ENCODE results near the gene LRRC46.

LRRC46 gene

DNA sequence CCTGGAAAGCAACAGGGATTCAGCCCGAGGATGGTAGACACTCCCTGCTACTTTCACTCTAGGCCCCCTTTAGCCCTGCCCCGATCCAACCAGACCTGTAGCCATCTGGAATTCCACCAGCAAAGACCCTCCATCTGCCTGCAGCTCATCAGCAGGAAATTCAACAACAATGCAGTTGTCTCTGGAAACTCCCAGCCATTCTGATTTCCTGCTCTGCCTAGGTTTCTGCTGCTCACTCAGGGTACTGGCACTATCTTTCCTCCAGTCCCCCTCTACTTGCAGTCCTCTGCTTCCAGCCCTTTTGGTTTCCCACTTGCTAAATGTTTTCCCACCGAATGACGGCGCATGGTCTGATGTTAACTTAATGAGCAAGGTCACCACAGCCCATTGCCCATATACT lies 22.1 kb downstream of the LRRC46 start:
- DNase-seq, result no peak

DNA sequence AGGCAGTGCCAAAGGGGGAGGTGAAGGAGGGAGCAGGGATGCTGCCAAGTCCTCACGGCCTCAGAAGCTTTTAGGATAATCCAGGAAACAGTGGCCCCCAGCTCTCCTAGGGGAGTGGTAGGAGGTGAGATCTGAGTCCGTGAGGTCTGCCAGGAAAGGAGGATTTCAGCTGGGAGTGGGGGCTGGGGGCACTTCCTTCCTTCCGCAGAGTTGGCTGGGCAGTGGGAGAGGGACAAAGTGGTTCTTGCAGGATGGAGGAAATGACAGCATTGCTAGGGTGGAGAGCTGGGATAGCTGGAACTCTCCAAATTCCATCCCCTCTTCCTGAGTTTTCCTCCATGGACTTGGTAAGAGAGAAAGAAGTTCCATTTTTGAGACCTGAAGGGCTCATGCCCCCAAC lies 24.3 kb downstream of the LRRC46 start:
- DNase-seq, result no peak

DNA sequence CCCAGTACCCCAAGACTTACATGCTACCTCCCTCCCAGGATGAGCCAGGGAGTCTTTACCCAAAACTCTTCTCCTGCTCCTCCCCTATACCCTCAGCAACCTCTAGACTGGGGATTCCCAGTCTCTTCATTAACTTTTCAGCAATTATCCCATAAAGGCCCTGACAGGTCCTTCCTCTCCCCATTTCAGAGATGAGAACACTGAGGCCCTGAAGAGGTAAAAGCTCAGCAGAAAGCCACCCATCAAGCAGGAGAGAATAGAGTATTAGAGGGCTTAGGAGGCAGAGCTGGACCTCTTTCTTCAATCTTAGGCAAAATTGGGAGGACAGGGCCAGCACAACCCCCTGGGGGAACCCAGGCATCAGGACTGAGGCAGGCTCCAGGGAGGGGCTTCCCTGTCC lies 25.4 kb downstream of the LRRC46 start:
- DNase-seq, result no peak

DNA sequence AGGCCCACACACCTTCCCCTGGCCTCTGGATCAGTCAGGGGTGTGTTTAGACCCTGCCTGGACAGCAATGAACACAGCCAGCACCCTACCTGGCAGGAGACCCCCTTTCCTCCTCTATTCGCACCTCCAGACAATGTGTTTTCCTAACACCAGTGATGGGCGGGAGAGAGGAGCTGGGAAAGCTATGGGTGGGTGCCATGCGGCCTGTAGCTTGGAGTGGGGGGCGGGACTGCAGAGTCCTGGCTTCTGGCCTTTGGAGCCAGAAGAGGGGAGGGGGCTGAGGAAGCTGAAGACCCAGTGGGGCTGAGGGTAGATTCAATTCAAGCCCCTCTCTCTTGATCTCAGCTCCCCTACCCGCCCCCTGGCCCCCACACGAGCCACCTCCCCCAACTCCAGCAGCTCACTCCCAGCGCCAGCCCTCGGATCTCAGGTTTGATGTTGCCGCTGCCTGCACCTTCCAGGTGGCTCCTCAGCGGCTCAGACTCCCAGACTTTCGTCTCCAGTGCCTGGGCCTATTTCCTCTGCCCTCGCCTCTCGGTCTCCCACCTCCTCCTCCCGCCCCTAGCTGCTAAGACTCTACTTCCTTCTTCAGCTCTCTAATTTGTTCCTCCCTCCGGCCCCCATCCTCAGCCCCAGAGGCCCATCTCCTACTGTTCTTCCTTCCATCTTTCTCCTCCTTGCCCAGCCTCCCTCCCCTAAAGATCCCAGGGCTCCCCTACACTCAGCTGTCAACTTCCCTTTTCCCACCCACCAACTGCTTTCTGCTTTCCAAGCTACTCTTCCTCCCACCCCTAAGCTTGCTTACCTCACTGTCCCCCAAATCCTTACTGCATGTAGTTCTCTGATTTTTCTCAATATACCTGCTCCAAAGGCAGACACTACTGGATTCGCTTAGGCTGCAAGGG lies 26.3 kb downstream of the LRRC46 start:
- no peak for DNase-seq

DNA sequence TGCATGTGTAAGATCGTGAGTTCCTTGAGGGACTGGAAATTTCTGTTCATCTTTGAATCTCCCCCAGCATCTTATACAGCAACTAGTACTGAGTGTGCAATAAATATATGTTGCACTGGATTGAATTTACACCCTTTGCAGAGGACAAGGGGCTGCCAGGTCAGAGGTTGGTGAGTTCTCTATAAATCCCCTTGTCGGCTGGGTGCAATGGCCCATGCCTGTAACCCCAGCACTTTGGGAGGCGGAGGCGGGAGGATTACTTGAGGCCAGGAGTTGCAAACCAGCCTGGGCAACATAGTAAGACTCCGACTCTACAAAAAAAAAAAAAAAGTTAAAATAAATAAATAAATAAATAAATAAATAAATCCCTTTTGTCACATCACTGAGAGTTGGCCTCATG lies 28.9 kb downstream of the LRRC46 start:
- no peak for DNase-seq

DNA sequence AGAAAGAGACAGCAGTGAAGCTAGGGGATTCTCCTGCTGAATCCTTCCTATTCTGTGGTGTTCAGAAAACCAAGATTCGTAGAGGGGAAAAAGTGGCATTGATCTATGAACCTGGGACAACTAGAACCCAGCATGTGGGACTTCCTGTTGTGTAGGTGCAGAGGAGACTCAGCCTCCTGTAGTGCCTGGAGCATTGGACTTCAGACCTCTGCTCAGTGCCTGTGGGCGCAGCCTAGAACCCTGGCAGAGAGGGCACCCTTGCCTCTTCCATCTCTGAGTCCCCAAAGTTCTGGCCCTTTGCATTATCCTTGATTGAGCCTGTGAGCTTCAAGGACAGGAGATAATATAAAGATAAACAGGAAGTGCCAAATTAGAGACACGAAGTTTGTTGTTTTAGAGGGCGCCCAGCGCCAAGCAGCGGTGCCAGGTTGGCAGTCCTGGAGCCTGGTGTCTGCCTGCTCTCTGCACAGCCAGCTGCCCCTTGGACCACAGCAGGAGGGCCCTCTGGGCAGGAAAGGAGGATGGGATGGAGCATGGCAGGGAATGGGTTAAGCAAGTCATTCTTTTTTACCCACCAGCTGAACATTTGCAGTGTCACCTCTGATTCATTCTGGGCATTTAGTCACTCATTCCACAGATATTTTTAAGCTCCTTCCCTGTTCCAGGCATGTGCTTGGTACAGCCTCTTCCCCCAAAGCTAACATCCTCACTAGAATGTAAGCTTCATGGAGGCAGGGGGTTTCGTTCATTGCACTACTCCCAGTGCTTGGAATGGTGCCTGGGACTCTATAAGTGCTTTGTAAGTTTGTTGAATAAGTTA lies 31.4 kb downstream of the LRRC46 start:
- no peak for DNase-seq

DNA sequence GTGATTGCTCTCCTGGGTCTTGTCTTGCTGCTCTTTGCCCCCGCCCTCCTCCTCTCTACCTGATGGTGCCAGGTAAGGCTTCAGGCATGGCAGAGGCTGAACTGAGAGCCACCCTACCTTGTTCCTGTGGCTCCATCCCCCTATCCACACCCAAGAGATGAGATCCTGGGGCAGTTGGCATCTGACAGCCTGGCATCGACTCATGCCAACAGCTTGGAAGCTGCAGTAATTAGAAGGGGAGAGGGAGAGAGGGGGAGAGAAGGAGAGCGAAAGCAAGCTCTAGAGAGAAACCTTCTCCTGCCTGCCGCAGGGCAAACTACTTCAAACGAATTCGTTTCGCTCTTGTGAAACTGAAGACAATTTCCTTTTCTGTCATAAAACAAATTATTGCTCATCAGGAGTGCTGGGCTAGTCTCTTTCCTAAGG lies 33.3 kb downstream of the LRRC46 start:
- DNase-seq, result no peak

DNA sequence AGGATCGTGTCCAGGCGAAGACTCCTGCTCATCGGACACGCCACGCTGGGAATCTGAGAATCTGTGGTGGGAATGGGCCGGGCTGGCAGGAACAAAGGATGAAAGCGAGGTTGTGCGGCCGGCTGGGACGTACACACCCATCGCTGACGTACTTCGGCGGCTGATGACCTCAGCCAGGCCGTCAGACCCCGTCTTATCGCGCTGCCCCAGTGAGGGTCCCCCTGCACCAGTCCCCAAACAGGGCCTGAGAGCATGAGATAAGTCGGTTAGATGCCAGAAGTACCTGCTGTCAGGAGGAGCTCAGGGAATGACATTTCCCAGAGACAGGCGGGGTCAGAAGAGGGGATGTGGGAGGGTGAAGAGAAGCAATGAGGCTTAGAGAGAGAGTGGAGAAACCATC lies 35.5 kb downstream of the LRRC46 start:
- DNase-seq, result no peak

DNA sequence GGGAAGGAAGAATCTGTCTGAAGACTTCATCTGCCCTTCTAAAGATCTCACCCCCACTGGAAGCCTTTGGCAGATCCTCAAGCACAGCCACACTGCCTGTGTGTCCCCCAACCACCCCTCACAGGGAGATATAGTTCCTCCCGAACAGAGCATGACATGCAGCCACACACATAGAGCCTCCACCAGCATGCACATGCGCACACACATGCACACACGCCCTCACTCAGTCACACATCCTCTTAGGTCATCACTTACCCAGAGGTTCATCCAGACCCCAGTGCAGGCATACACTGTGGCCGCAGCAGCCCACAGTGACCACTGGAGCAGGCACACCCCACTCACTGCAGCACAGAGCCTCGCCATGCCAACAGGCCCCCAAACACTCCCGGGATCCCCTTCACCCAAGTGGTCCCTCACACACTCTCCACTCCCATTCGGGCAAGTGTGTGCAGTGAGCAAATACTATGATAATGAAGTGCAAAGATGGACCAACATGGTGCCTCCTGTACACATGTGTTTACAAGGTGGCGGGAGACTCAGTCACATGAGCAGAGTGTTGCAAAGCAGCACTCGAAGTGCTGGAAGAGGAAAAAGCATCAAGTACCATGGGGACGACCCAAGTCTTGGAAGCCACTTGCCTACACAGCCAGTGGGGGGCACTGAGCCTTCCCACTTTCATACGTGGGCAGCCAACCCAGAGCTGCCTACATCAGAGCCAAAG lies 36.5 kb downstream of the LRRC46 start:
- DNase-seq, result no peak

DNA sequence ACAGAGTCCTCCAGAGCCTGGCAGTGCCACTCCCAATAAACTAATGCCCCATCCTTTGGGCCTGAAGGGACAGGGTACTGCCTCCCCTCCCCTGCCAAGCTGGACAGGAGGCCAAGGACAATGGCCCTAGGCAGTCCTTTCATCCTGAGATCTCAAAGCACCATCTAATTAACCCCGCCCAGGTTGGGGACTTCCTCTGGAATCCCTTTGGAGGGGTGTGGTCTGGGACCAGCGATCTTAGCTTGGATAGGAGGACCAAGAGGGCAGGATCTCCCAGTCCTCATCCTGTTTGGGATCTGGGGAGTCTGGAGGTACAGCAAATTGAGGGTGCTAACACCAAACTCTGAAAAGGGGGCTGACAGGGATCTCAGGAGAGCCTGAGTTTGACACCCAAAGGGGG lies 37.6 kb downstream of the LRRC46 start:
- no peak for DNase-seq

DNA sequence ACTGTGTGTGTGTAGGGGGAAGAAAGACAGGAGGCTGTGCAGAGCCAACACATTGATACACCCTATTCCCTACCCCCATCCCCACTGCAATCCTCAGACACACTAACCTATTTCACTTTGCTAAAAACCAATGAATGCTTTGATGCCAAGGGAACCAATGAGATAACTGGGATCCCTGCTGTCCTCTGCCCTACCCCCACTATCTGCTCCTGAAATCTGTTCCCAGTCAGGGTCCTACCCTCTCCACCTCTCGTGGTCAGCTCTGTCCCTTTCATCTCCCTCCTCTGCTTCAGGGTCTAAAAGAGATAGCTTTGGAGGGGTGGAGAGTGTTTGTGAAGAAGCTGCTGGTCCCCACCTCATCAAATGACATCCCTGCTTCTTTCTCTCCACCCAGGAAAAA lies 38.6 kb downstream of the LRRC46 start:
- no peak for DNase-seq

DNA sequence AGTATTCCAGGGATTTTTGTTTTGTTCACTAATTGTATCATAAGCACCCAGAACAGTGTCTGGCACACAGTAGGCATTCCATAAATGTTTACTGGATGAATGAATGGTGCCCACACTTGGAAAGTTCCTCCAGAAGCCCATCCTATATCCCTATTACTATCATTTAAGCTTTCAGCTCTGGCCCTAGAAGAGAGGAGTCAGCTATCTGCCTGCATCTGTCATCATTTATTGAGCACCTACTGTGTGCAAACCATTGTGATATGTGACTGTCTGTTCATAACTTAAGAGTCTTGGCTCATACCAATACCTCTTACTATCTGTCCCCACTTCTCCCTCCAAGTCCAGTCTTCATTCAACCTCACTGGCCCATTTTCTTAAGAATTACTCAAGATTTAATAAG lies 39.6 kb downstream of the LRRC46 start:
- DNase-seq, result no peak

DNA sequence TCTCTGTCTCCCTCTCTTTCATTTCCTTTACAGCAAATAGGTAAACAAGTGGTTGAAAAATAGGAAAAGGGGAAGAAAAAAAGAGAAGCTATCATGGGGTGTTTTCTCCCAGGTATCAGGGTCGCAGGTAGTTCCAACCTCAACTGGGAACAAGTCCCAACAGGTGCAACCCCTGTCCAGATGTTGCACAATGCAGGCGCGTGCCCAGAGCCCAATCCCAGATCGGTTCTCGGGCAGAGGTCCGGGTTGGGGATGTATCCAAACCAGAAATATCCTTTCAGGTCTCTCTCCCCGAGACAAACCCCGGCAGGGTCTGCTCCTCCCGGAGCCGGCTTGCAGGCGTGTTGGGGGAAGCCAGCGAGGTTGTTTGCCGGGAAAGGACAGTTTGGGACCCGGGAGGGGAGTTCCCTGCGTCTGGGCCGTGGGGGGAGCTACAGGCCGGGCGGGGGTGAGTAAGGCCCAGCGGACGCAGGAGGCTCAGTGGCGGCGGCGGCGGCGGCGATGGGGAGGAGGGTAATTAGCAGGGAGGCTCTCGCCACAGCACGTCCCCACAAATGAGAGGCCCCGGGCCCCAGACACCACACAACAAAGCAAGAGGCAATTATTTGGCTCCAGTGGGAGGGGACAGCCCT lies 40.7 kb downstream of the LRRC46 start:
- DNase-seq, result no peak

DNA sequence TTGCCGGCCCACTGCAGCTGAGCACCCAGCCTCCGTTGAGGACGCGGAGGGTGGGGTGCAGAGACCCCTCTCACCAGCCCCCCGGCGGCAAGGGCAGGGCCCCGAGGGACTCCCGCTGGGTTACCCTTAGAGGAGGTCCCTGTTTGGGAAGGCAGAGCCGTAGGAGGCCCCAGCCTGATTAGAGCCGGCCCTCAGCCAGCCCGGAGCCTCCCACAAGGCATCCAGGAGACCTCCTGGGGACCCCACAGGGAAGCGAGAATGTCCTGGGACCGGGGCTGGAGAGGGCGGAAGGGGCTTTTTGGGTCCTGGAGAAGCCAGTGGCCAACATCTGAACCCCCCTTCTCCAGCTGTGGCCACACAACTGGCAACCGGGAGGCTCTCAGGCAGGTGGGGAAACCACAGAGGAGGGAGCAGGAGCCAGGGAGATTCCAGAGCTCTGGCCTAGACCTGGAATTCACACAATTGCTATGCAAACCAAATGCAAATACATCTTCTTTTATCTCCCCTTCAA lies 41.2 kb downstream of the LRRC46 start:
- DNase-seq, result no peak

DNA sequence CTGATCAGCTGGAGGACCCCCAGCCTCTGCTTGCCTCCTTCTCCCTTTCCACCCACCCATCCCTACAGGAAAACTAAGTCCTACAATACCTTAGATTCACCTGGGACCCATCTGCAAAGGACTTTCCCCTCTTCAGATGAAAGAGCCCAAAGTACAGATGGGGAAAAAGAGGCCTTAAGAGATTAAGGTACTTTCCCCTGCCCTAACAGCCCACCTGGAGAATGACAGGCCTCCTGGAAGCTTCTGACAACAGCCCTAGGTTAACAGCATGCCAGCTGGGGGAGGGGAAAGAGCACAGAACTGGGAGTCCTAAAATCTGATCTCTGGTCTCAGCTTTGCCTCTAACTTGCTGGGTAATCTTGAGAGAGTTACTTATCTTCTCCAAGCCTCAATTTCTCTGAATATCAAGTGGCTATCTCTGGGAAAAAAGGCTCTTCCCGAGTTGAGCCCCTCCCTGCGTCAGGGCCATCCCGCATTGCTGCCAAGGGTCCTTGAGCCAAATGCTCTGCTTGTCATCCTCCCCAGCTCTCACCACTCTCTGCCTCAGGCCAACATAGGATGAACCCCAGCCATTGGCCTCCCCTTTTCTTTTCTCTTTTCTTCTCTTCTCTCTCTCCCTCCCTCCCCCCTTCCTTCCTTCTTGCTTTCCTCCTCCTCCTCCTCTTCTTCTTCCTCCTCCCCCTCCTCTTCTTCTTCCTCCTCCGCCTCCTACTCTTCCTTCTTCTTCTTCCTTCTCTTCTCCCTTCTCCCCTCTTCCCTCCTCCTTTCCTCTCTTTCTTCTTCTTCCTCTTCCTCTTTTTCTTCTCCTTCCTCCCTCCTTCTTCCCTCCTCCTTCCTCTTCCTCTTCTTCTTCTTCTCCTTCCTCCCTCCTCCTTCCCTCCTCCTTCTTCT lies 42.0 kb downstream of the LRRC46 start:
- DNase-seq, result no peak

DNA sequence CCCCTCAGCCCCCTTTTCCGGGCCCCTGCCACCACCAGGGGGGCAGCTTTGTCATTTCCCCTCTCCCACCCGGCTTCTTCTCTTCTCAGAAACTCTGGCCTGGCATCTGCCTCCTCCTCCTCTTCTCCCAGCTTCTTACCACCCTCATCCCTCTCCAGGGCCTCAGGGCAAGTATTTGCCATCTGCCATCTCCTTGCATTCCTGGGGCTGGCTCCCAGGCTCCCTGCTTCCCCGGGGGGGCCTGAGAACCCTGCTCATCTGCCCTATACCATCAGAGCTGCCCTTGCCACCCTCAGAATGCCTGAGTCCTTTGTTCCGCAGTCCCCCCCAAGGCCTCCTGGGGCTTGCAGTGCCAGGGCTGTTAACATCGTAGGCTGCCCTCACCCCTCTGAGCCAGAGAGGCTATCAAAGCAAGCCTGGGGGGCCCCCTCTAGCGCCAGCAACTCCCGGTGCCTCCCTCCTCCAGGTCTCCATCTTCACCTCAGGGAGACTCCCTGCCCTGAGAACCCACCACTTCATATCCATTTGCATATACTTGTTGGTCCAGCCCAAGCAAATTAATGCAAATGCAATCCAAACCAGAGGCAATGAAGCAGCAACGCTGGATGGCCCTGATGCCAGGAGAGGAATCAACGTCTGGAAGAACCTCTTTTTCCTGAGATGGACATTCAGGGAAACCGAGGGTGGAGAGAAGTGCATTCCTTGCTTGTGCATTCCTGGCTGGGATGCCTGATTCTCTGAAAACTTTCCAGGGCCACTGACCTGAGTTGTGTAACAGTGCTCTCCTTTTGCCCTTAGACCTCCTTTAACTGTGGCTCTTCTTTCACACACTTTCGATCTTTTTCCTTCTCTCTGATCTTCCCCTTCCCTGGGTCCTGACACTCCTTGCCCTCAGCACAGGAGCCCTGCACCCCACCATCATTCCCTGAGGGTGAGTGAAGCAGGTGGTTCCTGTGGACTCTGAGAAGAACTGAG lies 43.8 kb downstream of the LRRC46 start:
- no peak for DNase-seq

DNA sequence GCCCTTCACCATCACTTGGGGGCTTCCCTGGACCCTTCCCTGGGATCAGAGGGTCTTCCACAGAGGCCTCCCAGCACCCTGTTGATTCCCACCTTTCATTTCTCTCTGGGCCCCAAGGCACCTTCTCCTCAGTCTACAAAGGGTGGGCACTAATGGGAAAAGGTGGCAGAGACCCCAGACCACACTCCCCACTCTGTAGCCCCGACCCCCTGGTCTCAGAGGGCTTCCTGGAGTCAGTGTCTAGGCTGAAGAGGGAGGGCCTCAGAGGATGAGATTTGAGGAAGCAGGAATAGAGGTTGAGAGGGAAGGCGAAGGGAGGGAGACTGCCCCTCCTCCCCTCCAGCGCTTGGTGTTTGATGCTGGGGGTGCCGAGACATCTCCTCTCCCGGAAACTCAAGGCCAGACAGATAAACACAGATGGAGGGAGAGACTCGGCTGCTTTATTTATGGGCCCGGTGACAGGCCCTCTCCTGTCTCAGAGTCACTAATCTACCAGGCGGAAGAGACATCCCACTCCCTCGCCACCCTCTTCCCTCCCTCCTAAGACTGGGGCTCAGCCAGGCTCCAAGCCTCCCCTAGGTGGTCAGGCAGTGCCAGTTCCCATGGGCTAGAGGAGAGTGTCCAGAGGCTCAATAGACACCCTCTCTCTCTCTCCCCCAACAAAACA lies 46.0 kb downstream of the LRRC46 start:
- no peak for DNase-seq

DNA sequence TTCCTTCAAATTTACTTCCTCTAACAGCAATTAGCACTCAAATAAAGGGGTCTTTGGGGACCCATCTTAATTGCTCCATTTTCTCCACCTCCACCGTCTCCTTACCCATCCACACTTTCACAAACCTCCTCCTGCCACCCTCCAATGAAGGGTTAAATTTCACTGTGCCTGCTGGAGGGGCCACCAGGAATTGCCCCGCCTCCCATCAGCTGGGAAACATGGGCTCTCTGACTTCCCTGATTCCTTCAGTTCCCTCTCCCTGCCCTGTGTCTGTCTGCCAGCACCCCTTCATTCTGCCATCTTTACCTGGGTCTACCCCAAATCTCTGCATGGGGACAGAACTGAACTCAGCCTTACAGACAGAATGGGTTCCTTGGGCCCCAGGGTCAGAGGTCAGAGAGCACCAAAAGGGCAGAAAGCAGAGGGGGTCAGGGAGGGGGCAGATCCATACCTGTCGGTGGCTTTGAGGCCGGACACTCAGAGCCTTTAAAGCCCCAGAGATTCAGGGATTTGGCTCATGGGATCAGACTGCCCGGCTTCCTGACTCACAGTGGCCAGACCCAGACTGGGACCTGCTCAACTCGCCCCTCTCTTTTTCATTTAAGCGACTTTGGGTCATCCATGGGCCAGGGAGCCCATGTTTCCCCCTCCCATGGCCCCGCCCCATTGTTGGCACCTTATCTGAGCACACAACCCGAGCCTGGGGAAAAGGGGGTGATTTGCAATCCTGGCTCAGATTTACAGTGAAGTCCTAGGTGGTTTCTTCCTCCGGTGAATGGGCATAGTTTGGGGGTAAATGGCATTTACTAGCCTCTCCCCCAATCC lies 46.9 kb downstream of the LRRC46 start:
- no peak for DNase-seq

DNA sequence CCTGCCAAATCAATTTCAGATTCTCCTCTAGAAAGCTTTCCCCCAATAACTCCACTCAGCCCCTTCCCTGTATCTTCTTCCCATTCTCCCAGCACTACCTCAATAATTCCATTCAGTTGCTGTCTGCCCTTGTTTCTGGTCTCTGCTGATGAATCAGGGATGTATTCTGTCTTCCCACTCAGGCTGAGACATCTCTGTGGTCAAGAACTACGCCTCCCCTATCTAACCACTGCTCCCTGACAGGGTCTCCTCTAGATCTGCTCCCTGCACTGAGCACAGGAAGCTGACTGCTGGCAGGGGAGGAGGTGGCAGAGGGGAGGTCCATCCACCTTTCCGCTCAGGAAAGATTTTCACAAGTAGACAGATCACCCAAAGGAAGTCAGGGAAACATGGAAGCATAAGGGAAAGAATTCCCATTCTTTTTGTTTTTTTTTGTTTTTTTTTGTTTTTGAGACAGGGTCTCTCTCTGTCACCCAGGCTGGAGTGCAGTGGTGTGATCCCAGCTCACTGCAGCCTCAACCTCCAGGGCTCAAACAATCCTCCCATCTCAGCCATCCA lies 47.6 kb downstream of the LRRC46 start:
- DNase-seq, result no peak

Data from activated CD8-positive, alpha-beta memory T cell treated with anti-CD3 and anti-CD28 coated beads for 24 hours (primary cell).